ENCODE results near the gene DIP2A.
"Not testable (repeated sequence)": the region's sequence is repeated elsewhere in the genome, so short reads cannot be mapped to it uniquely, and the experiment has no call there.

The DIP2A gene

DNA sequence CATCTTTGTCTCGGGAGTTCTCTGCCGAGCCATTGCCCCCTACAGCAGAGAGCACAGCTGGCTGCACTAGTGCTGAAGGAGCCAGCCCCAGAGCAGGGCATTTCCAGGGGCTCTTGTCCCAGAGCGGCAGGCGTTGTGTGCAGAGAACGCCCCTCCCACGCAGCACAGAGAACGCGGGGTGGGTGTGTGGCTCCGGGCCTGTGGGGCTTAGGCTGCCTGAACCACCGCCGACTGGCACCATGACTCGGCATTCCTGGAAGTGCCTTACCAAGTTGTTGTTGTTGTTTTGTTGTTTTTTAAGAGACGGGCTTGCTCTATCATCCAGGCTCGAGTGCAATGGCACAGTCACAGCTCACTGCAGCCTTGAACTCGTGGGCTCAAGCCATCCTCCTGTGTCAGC, 15.8 kb upstream of the DIP2A start:
- no peak for FAIRE-seq
- TF ChIP-seq POLR2A (IDR thresholded peaks at IDR 0.05; ENCODE audit: low read depth, low read length) = no peak
- no peak for DNase-seq (ENCODE audit: insufficient read length, low spot score)

DNA sequence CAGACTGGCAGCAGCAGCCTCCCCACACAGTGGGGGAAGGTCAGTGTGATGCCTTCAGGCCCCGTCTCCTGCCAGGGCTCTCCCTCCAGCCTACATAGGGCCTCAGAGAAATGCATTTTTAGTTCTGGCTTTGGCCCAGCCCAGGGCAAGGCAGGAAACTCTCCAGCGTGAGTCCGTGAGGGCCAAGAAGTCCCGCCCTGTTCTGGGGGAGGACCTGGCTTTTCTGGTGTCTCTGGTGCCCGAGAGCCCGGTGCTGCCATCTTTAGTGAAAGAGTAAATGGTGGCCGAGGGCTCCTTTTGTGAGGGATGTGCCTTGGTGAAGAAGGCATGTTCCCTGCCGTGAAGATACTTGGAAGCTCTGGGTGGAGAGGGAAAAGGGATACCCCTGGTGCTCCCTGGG, 14.8 kb upstream of the DIP2A start:
- FAIRE-seq (no peak), DNase-seq (ENCODE audit: insufficient read length, low spot score) (no peak)
- no peak for TF ChIP-seq POLR2A (IDR thresholded peaks at IDR 0.05; ENCODE audit: low read depth, low read length)

DNA sequence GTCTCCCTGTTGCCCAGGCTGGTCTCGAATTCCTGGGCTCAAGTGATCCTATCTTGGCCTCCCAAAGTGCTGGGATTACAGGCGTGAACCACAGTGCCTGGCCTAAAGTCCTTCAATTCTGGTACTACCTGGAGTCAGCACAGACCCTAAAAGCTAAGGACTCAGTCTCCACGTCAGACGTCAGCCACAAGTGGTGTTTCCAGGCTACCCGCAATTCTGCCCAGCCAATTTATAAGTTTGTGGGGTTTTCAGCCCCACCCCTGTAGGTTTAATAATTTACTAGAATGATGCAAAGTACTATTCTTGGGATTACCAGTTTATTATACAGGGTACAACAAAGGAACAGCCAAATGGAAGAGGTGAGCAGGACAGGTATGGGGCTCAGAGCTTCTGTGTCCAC, 10.6 kb upstream of the DIP2A start:
- no peak for FAIRE-seq
- TF ChIP-seq POLR2A (IDR thresholded peaks at IDR 0.05; ENCODE audit: low read depth, low read length) = no peak

DNA sequence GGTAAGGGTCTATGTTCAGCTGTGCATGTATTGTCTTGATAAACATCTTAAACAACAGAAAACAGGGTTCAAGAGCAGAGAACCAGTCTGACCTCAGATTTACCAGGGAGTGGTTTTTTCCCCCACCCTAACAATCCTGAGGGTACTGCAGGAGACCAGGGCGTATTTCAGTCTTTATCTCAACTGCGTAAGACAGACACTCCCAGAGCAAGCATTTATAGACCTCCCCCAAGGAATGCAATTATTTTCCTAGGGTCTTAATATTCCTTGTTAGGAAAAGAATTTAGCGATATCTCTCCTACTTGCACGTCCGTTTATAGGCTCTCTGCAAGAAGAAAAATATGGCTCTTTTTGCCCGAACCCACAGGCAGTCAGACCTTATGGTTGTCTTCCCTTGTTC, 9.8 kb upstream of the DIP2A start:
- not testable (repeated sequence) for FAIRE-seq; DNase-seq (ENCODE audit: insufficient read length, low spot score)

More for the DNA sequence above, 10.6 kb upstream of the DIP2A start:
- DNase-seq (ENCODE audit: insufficient read length, low spot score) = no peak

DNA sequence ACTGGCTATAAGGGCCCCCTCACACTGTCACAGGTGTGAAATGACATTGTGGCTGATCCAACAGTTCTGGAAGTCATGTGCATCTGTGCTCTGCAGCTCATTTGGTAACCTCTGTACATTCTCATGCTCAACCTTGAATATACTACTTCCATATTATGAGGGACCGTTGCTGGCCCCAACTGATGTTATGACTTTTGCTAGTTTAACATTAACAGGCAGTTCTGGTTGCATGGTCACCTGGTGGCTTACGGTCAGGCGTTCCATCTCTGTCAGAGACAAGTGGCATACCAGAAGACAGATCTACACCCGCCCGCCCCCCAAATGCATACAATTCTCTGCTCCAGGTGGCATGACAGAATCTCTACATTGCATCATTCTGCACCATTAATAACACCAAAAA, 6.0 kb upstream of the DIP2A start:
- no peak for TF ChIP-seq POLR2A (IDR thresholded peaks at IDR 0.05; ENCODE audit: low read depth, low read length)
- FAIRE-seq = no peak
- DNase-seq (ENCODE audit: insufficient read length, low spot score) = no peak

- DNase-seq (ENCODE audit: insufficient read length, low spot score) (no peak), FAIRE-seq (no peak)
- no peak for TF ChIP-seq POLR2A (IDR thresholded peaks at IDR 0.05; ENCODE audit: low read depth, low read length)
Observed at GRCh38 chr21:46454142-46454541, 4.5 kb upstream of the DIP2A start.

DNA sequence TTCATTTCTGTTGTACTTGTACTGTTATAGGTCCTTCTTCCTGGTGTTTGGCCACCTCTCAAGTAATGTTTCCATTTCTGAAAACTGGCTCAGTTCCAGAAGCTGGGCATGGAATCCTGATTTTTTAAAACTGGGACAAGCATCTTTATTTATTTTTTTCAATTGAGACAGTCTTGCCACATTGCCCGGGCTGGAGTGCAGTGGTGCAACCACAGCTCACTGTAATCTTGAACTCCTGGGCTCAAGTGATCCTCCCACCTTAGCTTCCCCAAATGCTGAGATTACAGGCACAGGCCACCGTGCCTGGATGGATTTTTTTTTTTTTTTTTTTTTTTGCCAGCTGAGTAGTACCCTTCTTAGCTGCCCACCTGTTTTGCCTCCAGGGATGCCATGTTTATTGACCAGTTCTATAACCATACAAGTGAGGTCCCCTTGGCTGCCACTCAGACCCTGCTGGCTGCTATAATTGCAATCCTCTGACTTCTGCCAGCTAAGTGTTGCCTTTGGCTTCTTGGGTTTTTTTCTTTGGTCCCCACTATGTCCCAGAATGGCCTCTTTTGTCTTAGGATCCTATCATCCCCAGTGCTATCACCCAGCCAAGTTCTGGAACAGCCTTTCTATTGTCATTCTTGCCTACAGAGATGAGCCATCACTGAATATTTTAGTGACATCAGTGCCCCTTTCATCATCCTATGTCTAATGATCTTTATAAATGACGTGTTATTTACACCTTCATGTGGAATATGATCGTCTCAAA, 3.9 kb upstream of the DIP2A start:
- no peak for TF ChIP-seq POLR2A (IDR thresholded peaks at IDR 0.05; ENCODE audit: low read depth, low read length)
- DNase-seq (ENCODE audit: insufficient read length, low spot score) (no peak), FAIRE-seq (no peak)

DNA sequence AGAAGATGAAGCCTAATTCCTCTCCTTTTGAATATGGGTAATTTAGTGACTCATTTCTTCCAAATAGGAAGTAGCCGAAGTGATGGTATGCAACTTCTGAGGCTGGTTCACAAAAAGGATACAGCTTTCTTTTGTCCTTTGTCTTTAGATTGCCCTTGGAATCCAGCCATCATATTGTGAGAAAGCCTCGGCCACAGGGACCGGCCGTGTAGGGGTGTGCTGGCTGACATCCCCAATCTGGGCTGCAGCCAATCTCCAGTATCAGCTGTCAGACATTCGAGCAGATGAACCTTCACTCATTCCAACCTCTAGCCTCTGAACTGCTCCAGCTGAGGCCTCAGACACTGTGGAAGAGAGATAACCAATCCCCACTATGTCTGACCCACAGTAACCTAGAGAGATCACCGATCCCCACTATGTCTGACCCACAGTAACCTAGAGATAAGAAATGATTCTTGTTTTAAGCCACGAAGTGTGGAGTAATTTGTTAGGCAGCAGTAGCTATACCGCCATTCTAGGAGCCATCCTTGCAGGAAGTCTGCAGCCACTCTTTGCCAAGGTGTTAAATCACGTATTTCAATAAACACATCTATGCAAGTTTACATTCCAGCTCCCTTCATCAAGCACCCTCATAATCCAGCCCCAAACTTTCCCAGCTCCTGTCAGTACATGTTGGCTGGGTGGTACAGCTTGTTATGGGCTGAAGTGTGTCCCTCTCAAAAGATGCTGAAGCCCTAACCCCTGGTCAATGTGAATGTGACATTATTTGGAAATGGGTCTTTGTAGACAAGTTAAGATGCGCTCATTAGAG, 2.9 kb upstream of the DIP2A start:
- no peak for TF ChIP-seq POLR2A (IDR thresholded peaks at IDR 0.05; ENCODE audit: low read depth, low read length)
- DNase-seq (ENCODE audit: insufficient read length, low spot score) (peak; percentile 51), FAIRE-seq (no peak)

DNA sequence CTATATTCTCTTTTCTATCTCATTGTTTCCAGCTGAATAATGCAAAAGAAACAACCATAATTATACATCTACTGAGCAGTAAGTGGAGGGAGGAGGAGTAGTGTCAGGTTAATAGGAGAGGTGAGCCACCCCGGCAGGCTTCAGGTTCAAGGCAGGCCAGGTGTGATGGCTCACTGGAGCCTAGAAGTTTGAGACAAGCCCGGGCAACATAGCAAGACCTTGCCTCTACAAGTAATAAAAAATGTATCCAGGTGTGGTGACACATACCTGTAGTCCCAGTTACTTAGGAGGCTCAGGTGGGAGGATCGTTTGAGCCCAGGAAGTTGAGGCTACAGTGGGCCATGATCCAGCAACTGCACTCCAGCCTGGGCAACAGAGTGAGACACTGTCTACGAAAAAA, 1.9 kb upstream of the DIP2A start:
- TF ChIP-seq POLR2A (IDR thresholded peaks at IDR 0.05; ENCODE audit: low read depth, low read length) = no peak
- no peak for FAIRE-seq
- no peak for DNase-seq (ENCODE audit: insufficient read length, low spot score)

DNA sequence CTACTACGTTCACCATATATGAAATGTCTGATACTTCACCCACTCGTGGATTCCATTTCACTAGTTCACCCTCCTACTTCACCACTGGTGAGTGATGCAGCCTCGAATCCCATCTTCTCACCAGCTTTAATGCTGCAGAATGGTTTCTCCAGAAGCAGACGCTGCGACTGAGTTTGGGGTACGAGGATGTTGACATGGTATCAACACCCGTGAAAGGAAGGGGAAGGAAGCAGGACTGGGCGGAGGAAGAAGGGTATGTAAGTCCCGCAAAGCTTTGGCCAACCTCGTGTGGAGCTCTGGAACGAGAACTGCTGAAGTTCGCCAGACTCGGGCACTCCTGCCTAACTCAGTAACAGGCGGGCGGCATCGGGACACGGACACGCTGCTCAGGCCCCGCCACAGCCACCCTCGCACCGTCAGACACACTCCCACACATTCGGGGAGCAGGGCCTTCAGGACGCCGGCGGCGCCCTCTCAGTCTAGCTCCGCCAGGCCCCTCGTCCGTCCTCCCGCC, 833 bp upstream of the DIP2A start:
- peak; percentile 49 for DNase-seq (ENCODE audit: insufficient read length, low spot score)
- no peak for FAIRE-seq
- TF ChIP-seq POLR2A (IDR thresholded peaks at IDR 0.05; ENCODE audit: low read depth, low read length) = no peak

DNA sequence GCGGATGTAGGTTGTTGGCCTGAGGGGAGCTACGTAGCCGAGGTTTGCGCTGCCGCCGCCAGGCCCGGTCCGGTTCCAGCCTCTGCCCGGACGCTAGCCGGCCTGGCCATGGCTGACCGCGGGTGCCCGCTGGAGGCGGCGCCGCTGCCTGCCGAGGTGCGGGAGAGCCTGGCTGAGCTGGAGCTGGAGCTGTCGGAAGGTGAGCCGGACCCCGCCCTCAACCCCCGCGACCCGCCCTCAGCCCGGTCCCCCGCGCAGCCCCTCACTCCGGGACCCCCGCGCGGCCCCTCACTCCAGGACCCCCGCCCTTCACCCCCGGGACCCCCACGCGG, 299 bp downstream of the DIP2A start:
- no peak for DNase-seq (ENCODE audit: insufficient read length, low spot score)
- TF ChIP-seq POLR2A (IDR thresholded peaks at IDR 0.05; ENCODE audit: low read depth, low read length) = peak; percentile 89
- FAIRE-seq = no peak

DNA sequence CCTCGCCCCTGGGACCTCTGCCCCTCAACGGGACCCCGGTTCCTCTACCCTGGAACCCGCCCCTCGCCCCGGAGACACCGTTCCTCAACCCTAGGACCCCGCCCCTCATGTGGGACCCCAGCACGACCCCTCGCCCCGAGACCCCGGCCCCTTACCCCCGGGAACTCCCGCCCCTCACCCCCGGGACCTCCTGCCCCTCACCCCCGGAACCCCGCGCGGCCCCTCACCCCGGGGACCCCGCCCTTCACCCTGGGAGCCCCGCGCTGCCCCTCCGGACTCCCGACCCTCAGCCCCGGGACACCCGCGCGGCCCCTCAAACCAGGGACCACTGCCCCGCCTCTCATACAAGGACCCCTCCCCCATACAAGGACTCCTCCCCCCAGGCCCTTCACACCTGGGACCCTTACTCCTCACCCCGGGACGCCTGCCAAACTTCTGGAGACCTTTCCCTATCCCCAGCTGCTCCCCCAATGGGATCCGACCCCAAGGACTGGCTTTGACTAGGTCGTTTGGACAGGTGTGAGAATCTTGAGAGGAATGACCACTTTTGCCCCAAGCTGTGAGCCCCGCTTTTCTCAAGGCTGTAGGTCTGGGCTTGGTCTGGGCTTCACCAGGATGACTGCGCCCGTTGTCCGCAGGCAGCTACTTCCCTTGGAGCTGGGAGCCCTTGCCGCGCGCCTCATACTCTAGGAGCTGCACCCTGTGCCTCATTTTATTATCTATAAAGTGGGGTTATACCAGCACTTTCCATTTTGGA, 843 bp downstream of the DIP2A start:
- FAIRE-seq = no peak
- no peak for TF ChIP-seq POLR2A (IDR thresholded peaks at IDR 0.05; ENCODE audit: low read depth, low read length)
- DNase-seq (ENCODE audit: insufficient read length, low spot score) = no peak

DNA sequence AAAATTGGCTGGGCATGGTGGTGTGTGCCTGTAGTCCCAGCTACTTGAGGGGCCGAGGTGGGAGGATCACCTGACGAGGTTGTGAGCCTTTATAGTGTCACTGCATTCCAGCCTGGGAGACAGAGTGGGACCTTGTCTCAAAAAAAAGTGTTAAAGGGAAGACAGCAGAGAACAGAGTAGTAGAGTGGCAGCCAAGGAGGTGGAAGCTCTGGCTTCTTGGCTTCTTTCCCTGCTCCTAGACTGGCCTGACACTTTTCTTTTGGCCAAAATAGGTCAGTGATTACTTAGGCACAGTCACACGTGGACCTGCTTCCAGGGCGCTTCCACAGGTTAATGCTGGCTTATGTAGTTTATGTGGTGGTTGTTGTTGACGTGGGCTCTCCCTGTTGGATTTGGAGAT, 3.2 kb downstream of the DIP2A start:
- TF ChIP-seq POLR2A (IDR thresholded peaks at IDR 0.05; ENCODE audit: low read depth, low read length) = no peak
- no peak for DNase-seq (ENCODE audit: insufficient read length, low spot score)
- FAIRE-seq = no peak

DNA sequence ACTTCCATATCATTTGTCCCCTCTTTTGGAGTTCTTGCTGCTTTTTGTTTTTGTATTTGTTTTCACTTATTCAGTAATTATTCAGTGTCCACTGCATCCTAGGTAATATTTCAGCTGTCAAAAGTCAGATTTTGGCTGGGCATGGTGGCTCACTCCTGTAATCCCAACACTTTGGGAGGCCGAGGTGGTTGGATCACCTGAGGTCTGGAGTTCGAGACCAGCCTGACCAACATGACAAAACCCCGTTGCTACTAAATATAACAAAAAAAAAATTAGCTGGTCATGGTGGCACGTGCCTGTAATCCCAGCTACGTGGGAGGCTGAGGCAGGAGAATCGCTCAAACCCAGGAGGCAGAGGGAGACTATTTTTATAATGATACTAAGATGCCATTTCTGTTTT, 6.5 kb downstream of the DIP2A start:
- not testable (repeated sequence) for DNase-seq (ENCODE audit: insufficient read length, low spot score)

More for the DNA sequence above, 6.5 kb downstream of the DIP2A start:
- not testable (repeated sequence) for FAIRE-seq
